Fibroblast of skin of scalp (primary cell): ENCODE measurements around the gene RCSD1.
"Not testable (repeated sequence)": the region's sequence is repeated elsewhere in the genome, so short reads cannot be mapped to it uniquely, and the experiment has no call there.

Source experiments
- DNase-seq: peaks from one replicate; pipeline ENCODE4 v3.0.0-alpha.2; 2013

The RCSD1 gene

DNA sequence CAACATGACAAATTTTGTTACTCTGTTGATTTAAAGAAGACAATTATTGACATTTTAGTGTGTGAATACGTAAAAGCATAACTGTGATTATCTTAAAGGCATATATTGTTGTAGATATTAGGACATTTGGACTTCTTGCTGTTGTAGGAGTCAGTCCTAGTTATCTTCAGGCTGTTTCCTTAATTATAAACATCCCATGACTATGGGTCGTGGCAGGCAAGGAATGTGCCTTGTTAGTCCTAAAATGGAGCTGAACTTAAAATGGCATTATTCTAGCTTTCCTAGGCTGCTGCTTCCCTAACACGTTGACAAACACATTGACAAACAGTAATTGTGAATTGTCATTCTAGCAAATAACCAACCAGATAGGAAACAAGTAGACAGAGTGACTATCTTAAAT is 87.3 kb downstream of the RCSD1 start:
- DNase-seq, result peak; percentile 50

GRCh38 chr1:167718914-167719691 is 89.1 kb downstream of the RCSD1 start:
- DNase-seq, result no peak

GRCh38 chr1:167719715-167720421 is 89.8 kb downstream of the RCSD1 start:
- not testable (repeated sequence) for DNase-seq

DNA sequence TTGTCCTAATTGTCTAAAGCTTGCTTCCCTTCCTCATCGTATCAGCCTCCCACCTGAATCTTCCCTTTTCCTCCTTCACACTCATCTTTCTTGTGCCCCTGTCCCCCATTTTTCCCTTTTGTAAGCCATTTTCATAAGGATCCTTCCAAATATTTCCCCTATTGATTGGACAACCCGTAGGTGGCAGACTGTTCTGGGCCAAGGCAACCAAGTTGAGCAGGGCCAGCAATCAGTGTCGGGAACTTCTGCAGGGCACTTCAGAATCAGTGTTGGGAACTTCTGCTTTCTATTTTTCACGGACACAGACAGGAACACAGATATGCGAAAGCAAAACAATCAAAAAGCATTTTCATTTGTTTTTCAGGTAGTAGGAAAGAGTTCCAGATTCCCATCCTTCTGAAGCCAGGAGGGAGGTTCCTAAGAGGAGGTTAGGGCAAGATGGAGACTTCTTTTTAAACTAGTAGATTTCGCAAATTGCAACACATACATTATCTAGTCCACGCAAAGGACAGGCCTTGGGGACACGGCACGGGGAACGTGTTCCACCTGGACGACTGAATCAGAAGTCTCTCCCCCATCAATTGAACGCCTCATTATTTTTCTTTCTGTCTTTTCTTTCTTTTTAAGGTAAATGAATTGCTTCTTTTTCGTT is 91.1 kb downstream of the RCSD1 start:
- peak; percentile 78 for DNase-seq

GRCh38 chr1:167721617-167722151 is 91.7 kb downstream of the RCSD1 start, which contains the start of gene MPZL1:
TSS of gene MPZL1 (plus strand) at chr1:167721982. CDS start at chr1:167722152, 170 bp downstream.
- DNase-seq, result peak; percentile 95

DNA sequence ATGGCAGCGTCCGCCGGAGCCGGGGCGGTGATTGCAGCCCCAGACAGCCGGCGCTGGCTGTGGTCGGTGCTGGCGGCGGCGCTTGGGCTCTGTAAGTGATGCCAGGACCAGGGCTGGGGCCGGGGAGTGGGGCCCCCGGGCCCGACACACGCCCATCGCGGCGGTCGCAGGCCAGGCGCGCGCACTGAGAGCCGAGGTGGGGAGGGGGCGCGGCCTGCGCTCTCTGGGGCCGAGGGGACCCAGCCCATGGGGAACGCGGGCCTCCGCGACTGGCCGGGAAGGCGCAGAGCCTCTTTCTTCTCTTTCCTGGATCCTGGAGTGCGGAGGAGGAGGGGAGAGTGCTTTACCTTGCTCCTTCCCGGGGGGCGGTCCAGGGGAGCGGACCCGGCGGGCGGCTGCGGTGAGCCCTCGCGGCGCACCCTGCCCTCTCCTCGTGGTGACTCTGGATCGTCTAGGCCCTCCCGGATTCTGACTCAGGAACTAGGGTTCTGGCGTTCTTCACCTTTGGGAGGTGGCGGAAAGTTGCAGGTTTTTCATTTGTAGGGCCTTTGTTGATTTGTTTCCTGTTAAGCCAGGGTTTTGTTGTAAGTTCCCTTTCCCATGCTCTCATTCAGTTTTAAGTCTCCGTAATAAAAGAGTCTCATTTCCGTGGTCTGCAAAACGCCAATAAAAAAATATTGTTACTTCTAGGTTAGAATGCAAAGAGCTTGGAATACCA is 92.3 kb downstream of the RCSD1 start:
- DNase-seq, result no peak

- no peak for DNase-seq
Observed at GRCh38 chr1:167722870-167723251, 92.8 kb downstream of the RCSD1 start.

DNA sequence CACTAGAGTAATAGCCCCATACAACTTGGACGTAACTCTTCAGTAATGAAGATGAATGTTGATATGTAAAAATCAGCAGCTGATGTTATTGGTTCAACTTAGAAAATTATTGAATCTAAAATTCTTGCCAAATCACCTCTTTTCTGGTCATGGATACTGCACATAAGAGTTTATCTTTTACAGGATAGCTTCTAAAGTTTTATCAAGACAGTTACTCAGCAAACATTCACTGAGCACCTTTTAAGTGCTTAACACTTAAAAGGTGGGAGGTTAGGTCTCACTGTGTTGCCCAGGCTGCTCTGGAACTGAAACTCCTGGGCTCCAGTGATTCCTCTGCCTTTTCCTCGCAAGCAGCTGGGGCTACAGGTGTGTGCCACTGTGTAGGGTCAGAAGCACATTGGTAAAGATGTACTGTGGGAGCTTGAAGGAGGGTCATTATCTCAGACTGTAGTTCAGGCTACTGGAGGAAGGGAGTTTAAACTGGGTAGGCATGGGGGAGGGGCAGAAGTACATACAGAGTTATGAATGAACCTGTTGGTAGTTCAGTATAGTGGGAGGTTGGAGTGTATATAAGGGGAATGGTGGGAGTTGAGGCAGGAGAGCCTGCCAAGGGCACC is 93.8 kb downstream of the RCSD1 start:
- DNase-seq, result no peak

DNA sequence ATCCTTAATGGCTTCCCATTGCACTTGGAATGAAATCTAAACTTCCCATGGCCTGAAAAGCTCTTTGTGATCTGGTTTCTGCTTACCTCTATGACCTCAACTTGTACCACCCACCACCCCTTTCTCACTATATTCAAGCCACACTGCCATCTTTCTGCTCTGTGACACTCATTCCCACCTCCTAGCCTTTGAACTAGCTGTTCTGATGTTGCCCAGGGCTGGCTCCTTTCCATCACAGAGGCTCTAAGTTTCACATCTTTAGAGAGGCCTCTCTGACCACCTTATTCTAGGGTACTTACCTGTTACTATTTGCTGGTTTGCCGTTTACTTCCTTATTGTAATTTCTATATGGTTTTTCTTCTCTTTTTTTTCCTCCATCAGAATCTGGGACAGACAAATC is 96.0 kb downstream of the RCSD1 start:
- no peak for DNase-seq

- no peak for DNase-seq
Observed at GRCh38 chr1:167728818-167729410, 98.9 kb downstream of the RCSD1 start.

- DNase-seq, result no peak
Observed at GRCh38 chr1:167734227-167734626, 104.2 kb downstream of the RCSD1 start.

DNA sequence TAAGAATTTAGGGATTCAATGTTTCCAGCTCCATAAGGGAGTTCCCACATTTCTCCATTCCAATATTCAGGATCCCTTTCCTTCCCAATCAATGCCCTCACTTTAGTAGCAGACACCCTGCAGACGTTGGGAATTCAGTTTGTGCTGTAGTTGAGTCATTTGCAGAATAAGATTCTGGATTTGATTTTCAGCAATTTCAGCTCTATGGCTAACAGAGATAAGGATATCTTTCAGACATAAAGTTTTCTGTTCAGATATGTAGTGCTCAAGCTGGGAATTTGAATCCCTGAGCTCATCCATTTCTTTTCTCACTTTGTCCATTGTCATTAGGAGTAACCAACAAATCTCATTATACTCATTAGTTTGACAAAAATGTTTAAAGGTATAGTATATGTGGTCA is 104.8 kb downstream of the RCSD1 start:
- DNase-seq, result no peak

GRCh38 chr1:167737169-167737568 is 107.1 kb downstream of the RCSD1 start:
- DNase-seq, result no peak

GRCh38 chr1:167738158-167738557 is 108.1 kb downstream of the RCSD1 start:
- DNase-seq, result no peak

DNA sequence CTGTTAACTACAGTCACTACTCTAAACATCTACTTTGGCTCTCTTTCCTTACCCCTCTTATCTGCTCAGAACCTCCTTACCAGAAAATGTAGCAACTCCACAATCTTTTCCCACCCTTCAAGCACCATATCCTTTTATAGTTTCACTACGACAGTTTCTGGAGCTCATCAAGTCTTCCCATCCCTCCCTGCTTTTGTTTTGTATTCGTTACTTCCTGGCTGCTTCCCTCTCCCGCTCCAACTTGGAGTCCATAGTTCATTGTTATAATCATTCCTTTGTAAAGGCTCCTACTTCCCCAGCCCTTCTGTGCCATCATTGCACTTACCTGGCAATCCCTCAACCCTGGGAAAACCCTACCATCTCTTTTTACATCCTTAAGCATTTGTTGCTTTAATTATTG is 109.7 kb downstream of the RCSD1 start:
- DNase-seq, result no peak

DNA sequence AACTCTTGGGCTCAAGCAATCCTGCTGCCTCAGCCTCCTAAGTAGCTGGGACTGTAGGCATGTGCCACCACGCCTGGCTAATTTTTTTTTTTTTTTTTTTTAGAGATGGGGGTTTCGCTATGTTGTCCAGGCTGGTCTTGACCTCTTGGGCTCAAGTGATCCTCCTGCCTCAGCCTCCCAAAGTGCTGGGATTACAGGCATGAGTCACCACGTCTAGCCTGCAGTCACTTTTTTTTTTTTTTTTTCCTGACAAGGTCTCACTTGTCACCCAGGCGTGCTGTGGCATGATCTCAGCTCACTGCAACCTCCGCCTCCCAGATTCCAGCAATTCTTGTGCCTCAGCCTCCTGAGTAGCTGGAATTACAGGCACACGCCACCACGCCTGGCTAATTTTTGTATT is 111.1 kb downstream of the RCSD1 start:
- not testable (repeated sequence) for DNase-seq

GRCh38 chr1:167742392-167743057 is 112.5 kb downstream of the RCSD1 start:
- not testable (repeated sequence) for DNase-seq

- DNase-seq, result no peak
Observed at GRCh38 chr1:167744901-167745300, 114.9 kb downstream of the RCSD1 start.

DNA sequence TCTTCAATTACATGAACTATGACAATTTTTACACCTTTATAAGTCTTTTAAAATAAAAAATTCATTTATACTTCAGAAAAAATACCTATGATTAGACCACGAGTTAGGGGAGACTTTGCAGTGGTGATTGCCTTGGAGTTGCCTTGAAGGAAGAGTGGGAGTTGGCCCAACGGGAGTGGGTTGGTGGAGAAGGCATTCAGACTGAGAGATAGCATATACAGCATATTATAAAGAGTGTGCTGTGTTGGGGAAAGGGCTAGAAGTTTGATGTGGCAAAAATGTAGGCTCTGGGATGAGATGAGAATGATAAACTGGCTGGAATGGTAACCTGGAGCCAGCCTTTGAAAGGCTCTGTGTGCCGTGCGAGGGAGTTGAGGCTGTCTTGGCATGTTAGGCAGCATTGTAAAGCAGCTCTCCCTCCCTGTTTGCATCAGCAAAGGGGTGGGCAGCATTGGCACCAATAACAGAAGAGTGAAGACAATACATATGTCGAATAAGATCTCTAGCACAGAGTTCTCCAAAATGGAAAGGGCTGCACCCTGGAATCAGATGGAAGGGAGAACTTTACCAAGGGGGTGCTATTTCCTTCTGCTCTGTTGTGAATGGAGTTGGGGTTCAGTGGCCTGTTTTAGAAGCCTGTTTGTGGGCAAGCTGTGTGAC is 116.1 kb downstream of the RCSD1 start:
- no peak for DNase-seq

DNA sequence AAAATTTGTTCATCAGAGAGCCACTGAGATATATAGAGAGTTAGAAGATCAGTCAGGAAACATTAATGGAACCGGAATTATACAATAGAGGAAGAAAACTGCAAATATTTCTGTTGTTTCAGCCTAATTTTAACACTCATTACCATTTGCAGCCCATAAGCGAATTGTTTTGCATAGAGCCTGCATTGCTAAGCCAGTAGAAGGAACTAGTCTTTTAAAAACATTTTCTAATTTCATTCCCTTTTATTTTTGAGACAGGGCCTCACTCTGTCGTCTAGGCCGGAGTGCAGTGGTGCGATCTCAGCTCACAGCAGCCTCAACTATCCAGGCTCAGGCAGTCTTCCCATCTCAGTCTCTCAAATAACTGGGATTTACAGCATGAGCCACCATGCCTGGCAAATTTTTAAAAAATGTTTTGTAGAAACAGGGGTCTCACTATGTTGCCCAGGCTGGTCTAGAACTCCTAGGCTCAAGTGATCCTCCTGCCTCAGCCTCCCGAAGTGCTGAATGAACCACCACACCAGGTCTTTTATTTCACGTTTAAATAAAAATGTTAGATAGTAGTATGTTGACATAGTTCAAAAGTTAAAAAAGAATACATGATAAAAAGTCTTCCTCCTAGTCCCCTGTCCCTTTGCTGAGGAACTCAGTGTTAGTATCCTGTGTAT is 117.1 kb downstream of the RCSD1 start:
- DNase-seq, result no peak
